ENCODE data around the gene ATOH1. TPM values are rescaled to one million over a fixed set of nuclear protein-coding genes. Genes with fewer than 3 reads are reported as not detected.

ATOH1 gene
- total and polyA plus RNA-seq, 3 donors from 2014 or later, result not detected

DNA sequence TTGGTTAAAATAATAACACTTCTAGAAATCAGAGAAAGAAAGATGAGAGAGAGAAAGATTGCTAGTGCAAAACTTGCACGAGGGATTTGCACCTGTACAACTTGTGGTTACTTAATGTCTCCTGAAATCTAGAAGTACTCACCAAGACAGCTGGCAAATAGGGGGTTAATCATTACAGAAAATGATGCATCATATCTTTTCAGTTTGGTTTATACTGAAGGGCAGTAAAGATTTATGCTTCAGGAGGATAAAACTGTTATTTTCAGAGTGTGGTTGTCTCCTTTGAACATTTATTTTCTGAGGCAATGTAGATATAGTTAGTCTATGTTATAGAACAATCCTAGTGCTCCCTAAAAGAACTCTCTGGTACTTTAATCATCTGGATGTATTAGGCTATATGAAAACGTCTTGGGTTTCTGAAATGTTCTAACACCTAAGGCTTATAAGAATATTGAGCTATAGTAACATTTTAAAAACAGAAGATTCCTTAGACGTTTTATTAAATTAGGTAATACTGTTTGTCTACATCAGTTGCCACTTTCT is 13.3 kb downstream of the ATOH1 start:
- H3K27me3 ChIP-seq, result no peaks in the 10 kb centered on the region
- no peak overlapping the region for H3K4me3 ChIP-seq
- H3K36me3 ChIP-seq (ENCODE audit: low read depth, missing control alignments), result no peaks in the 10 kb centered on the region
- H3K4me1 ChIP-seq, result no peaks in the 10 kb centered on the region
- no peak for TF ChIP-seq POLR2A (IDR thresholded peaks at IDR 0.05)
- TF ChIP-seq, protein P1, sequence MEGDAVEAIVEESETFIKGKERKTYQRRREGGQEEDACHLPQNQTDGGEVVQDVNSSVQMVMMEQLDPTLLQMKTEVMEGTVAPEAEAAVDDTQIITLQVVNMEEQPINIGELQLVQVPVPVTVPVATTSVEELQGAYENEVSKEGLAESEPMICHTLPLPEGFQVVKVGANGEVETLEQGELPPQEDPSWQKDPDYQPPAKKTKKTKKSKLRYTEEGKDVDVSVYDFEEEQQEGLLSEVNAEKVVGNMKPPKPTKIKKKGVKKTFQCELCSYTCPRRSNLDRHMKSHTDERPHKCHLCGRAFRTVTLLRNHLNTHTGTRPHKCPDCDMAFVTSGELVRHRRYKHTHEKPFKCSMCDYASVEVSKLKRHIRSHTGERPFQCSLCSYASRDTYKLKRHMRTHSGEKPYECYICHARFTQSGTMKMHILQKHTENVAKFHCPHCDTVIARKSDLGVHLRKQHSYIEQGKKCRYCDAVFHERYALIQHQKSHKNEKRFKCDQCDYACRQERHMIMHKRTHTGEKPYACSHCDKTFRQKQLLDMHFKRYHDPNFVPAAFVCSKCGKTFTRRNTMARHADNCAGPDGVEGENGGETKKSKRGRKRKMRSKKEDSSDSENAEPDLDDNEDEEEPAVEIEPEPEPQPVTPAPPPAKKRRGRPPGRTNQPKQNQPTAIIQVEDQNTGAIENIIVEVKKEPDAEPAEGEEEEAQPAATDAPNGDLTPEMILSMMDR (IDR thresholded peaks at IDR 0.05), result no peak
- no peak for DNase-seq
- 64 to 66% methylated on average over 3 of the region's 3 CpGs for WGBS, 2 donors
- no peaks in the 10 kb centered on the region for H3K9me3 ChIP-seq
- intact Hi-C loops (cut with DNase I; ENCODE audit: low total_unique reads), result no loop called here
- no peak overlapping the region for H3K27ac ChIP-seq

DNA sequence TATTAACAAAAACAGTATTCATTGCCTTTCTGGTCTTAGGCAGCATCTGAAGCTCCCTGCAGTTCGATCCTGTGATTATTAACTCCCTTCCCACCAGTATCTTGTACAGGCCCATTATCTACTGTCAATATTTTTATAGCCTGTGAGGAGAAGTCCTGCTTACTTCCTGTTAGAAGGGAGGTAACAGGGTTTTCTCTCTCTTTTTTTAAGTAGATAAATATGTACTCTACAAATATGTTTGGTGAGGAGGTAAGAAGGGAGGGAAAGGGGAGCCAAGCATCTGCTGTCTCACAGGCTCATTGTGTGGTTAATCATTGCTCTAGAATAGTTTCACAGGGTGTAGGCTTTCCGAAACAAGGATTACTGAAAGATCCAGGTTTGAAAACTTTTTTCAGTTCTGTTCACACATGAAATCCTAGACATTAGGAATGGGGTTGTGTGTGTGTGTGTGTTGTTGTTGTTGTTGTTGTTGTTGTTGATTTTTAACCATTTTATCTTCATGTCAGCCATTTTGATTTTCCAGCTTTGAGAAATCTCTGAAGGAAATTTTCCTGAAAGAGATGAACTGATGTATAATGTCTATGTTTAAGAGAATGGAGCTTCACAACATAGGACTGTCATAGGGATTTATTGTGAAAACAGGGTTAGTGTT is 14.2 kb downstream of the ATOH1 start:
- intact Hi-C loops (cut with DNase I; ENCODE audit: low total_unique reads), result no loop called here
- no peak for DNase-seq

DNA sequence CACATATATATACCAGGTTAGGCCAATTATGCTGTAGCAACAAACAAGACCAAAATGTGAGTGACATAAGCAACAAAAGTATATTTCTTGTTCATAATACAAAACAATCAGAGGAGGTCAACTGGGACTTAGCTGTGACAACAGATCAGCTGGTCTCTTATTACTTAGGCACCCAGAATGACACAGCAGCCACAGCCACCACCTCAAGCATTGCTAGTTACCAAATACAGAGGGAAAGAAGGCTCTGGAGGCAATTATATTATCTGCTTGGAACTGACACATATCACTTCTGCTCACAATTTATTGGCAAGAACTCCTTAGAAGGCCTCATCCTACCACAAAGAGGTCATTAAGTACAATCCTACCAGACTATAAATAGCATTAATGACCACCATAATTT is 15.2 kb downstream of the ATOH1 start:
- no peak overlapping the region for H3K27ac ChIP-seq
- TF ChIP-seq, protein P1 (IDR thresholded peaks at IDR 0.05), result no peak
- DNase-seq, result no peak
- H3K9me3 ChIP-seq, result no peaks in the 10 kb centered on the region
- H3K36me3 ChIP-seq (ENCODE audit: low read depth, missing control alignments), result no peaks in the 10 kb centered on the region
- intact Hi-C loops (cut with DNase I; ENCODE audit: low total_unique reads), result no loop called here
- no peaks in the 10 kb centered on the region for H3K4me1 ChIP-seq
- no peaks in the 10 kb centered on the region for H3K27me3 ChIP-seq
- H3K4me3 ChIP-seq, result no peak overlapping the region

More for the DNA sequence above, 14.2 kb downstream of the ATOH1 start:
- no peaks in the 10 kb centered on the region for H3K9me3 ChIP-seq
- H3K36me3 ChIP-seq (ENCODE audit: low read depth, missing control alignments), result no peaks in the 10 kb centered on the region
- WGBS, 2 donors, result 48 to 56% methylated on average over 2 of the region's 2 CpGs
- H3K4me3 ChIP-seq, result no peak overlapping the region
- H3K27me3 ChIP-seq, result no peaks in the 10 kb centered on the region
- no peak for TF ChIP-seq POLR2A (IDR thresholded peaks at IDR 0.05)
- H3K4me1 ChIP-seq, result no peaks in the 10 kb centered on the region
- no peak overlapping the region for H3K27ac ChIP-seq

DNA sequence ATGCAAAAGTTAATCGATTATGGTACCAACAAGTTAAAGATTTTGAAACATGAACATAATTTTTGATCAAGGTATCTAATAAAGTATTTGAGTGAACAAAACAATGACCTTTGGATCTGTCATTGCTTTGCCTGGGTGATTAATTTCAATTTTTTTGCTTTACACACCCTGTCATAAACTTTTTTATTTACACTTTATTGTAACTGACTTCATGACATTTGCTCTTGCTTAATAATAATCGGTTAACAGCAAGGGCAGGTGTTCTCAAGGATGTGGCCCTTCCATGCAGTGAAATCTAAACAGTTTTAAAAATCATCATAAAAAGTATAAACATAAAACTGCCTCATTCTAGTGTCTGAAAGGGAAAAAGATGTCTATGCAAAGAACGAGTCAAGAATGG is 24.1 kb downstream of the ATOH1 start:
- Histone ChIP-seq H3K4me3 (no peak overlapping the region), H3K36me3 (ENCODE audit: low read depth, missing control alignments) (no peaks in the 10 kb centered on the region), H3K4me1 (no peaks in the 10 kb centered on the region), H3K9me3 (no peaks in the 10 kb centered on the region), H3K27me3 (no peaks in the 10 kb centered on the region), H3K27ac (no peak overlapping the region)
- no peak for DNase-seq
- intact Hi-C loops (cut with DNase I; ENCODE audit: low total_unique reads), result no loop called here
- no peak for TF ChIP-seq POLR2A (IDR thresholded peaks at IDR 0.05)
- TF ChIP-seq, protein P1 (IDR thresholded peaks at IDR 0.05), result no peak
- 87 to 91% methylated on average over 3 of the region's 3 CpGs for WGBS, 2 donors

DNA sequence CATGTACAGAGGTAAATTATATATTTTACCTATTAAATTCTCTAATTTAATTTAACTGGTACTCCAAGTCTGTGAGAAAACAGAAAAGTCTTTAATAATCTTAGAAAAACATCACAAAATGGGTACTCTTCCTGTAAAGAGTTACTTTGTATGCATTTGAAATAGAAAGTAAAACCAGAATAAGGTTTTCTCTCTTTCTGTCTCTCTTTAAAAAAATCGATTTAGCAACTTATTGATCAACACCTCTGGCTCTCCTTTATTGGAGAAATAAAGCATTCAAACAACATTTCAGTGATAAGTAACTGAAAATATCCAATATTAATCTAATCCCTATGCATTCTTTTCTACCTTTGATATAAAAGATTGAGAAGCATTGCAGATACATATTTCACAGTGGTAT is 27.4 kb downstream of the ATOH1 start:
- intact Hi-C loops (cut with DNase I; ENCODE audit: low total_unique reads), result no loop called here
- 70 to 71% methylated on average over 1 of the region's 1 CpG for WGBS, 2 donors

More for the DNA sequence above, 27.4 kb downstream of the ATOH1 start:
- no peak overlapping the region for H3K27ac ChIP-seq
- H3K27me3 ChIP-seq, result no peaks in the 10 kb centered on the region
- no peak overlapping the region for H3K4me3 ChIP-seq
- TF ChIP-seq, protein P1 (IDR thresholded peaks at IDR 0.05), result no peak
- TF ChIP-seq POLR2A (IDR thresholded peaks at IDR 0.05), result no peak
- no peaks in the 10 kb centered on the region for H3K4me1 ChIP-seq
- no peaks in the 10 kb centered on the region for H3K36me3 ChIP-seq (ENCODE audit: low read depth, missing control alignments)
- no peak for DNase-seq
- no peaks in the 10 kb centered on the region for H3K9me3 ChIP-seq

Data from testis (tissue), 3 donors.